Measurements from ENCODE around the gene LHPP.

GRCh38 chr10:124527874-124528395 lies 66.3 kb downstream of the LHPP start:
- no peak for TF ChIP-seq PAX5 (IDR thresholded peaks at IDR 0.05; ENCODE audit: insufficient read depth, low read length, severe bottlenecking)
- no peak for TF ChIP-seq POLR2A (IDR thresholded peaks at IDR 0.05; ENCODE audit: low read depth, low read length)
- TF ChIP-seq SPI1 (IDR thresholded peaks at IDR 0.05; ENCODE audit: low read depth, low read length): no peak
- TF ChIP-seq TAF1 (IDR thresholded peaks at IDR 0.05; ENCODE audit: low read depth, low read length): no peak
